Stimulated activated CD4-positive, alpha-beta T cell treated with anti-CD3 and anti-CD28 coated beads, Interleukin-4, amount 100 ng/mL, for 24 hours (primary cell): Measurements from ENCODE around the gene SLC7A5.

ENCODE experiments used
- DNase-seq: peaks from one replicate; pipeline ENCODE4 v3.0.0-alpha.2; 2020

SLC7A5 gene

DNA sequence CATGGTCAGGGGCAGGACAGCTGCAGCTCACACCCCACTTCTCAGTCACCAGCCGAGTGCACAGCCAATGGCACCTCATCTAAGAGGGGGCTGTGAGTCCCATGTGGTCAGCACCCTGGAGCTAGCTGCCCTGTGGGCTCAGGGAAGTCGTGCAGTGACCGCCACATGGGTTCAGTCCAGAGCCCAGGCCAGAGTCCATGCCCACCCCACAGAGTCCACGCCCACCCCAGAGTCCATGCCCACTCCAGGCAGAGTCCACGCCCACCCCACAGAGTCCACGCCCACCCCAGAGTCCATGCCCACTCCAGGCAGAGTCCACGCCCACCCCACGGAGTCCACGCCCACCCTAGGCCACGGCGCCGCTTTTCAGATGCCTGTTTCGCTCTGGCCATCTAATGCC lies 24.1 kb downstream of the SLC7A5 start:
- no peak for DNase-seq

DNA sequence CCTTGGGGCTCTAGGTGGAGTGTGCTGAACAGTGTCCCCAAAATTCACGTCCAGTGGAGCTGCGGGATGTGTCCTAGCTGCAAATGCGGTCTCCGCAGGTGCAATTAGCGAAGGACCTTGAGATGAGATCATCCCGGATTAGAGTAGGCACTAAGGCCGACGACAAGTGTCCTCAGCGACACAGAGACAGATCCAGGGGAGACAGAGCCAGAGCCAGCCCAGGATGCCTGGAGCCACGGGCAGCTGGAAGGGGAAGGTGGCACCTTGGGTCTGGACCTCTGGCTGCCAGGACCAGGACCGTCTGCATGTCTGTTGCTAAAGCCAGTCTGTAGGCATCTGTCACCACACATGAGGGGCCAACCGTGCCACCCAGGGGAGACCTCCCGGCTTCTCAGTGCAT lies 24.5 kb downstream of the SLC7A5 start:
- no peak for DNase-seq

DNA sequence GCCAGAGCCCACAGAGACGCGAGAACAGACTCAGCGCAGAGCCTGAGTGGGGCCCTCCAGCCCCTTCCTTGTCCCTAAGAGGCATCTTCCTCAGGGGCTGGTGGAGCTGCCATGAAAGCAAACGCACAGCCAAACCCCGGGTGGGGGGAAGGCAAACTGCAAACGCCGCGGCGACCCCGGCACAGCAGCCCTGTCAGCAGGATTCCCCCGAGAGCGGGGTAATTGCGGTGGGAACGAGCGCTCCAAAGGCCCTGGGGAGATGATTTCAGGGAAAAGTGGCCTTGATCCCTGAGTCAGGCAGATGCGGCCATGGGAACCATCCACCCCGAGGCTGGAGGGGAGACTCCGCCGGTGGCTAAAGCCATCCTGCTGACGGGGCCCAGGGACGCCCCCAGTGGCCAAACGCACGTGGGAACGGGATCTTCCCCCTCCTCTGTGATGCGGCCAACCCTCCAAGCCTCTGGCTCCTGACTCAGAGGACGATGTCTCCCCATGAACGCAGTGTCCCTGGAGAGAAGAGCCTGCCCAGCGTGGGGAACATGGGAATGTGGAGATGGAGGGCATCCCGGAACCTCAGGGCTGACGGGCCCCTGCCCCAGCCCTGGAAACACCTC lies 25.1 kb downstream of the SLC7A5 start:
- no peak for DNase-seq

DNA sequence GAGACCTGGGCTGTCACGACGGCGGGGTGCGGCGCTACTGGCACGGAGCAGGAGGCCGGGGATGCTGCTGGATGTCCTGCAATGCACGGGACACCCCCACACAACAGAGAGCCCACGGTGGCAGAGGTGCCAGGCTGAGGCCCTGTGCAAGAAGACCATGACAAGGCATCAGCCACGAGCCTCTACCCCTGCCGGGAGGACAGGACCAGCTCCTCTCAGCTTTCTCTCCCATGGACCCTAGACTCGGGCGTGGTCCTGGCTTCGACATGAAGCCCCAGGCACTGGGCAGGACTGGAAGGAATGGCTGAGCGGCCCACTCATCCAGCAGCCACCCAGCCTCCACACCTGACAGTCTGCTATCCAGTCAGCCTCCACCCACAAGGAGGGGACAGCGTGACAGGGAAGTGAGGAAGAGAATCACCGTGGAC lies 25.6 kb downstream of the SLC7A5 start:
- DNase-seq, result no peak

DNA sequence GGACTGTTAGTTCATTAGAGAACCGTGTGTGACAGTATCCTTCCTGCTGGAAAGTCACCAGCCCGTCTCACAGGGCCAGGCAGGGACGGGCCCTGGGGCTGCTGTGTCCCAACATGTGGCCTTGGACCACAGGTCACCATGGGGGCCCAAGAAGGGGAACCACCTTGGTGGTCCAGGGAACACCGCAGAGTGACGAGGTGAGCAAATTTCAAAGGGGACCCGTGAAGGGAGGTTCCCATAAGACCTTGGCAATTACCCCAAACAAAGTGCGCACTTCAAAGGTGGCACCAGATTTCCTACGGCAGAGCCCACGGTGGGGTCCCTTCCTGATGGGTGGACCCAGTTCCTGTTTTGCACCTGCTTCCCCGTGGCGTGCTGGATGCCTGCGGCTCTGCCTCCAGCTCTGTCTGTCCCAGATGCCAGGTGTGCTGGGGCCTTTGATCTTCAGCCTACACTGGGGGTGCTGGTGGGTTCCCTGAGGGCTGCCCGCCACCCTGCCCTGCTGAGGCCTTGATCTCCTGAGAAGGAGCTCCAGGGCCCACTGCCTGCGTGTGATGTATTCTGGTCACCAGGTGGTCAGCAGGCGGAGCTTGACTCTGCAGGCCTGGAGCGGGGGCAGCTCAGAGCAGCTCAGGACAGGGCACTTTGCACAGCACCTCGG lies 27.0 kb downstream of the SLC7A5 start:
- DNase-seq, result no peak

DNA sequence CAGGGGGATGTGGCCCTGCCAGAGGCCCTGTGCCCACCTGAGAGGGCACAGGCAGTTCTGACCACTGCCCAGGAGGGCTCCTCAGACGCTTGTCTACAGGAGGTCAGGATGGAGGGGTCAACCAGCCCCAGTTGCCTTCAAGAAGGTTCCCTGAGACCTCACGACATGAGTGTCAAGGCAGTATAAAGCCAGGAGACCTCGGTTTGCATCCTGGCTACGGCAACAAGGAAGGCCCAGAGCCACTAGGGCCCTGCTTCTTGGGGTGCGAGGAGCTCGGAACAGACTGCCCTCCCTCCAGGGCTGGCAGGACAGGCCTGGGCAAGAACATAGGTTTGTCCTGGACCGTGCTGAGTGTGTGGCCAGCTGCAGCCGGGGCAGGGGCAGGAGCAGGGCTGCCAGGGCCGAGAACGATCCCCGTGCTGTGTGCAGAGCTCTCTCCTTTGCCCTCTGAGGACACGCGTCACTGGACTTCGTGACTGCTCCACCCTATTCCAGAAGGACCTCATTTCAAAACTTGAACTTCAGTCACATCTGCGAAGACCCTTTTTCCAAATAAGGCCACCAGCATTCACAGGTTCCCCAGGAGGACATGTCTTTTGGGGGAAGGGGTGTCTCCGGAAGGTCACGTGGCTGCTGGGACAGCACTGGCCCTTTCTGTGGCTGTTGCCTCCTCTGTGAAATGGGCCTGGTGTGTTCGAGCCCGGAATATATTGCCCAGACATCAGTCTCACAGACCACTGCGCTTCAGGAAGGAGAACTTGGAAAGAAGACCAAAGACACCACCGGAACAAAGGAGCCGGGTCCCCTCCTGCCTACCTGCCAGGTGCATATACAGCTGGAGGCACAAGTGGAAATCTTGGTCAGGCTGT lies 27.7 kb downstream of the SLC7A5 start:
- DNase-seq, result no peak

DNA sequence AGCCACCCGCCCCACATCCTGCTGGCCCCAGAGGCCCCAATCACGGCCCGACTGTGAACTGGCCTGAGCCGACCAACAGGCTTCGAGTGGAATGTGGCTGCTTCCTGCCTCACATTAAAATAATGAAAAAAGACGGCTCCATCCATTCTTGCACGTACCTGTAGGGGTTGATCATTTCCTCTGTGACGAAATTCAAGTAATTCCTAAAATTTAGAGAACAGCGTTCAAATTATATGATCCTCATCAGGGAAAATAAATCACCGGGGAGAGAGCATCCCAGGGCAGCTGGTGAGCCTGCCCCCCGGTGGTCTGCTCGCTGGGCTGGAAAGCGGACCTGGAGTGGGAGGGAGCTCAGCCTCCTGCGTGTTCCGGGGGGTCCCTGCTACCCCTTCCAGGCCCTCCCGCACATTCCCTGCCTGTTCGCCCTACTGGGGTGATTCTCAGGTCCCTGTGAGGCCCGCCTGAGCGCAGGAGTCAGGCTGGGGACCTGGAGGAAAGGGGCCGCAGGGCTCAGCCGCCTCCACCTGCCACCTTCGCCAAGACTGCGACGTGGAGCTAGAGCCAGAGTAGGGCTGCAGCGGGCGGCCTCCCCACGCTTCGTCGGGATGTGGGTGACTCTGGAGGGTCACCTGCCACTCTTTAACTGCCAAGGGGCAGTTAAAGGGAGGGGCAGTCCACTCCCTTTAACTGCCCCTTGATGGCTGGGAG lies 28.9 kb downstream of the SLC7A5 start:
- no peak for DNase-seq

DNA sequence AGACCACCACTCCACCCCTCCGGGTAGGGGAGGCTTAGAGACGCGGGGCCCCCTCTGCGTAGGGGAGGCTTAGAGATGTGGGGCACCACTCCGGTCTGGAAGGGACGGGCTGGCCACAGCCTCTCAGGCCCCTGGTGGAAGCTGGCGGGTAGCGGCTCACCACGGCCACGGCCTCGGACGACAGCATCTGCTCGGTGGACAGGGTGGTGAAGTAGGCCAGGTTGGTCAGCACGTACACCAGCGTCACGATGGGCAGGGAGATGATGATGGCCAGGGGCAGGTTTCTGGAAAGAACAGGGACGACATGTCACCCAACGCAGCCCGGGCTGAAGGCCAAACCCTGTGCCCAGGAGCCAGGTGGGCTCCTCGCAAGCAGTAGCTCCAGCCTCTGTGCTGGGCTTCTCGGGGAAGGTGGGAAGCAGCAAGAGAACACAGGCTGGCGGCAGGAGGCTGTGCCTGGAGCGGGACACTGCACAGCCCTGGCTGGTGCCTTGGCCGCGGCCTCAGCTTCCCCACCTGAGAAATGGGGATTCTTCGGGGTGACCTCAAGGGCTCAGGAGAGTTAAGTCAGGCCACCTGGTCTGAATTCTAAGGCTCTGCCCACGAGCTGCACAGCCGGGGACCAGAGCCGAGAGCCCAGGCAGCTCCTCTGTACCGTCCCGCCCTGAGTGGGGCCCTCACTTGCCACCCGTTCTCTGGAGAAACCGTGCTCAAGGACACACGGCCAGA lies 29.6 kb downstream of the SLC7A5 start:
- DNase-seq, result no peak

DNA sequence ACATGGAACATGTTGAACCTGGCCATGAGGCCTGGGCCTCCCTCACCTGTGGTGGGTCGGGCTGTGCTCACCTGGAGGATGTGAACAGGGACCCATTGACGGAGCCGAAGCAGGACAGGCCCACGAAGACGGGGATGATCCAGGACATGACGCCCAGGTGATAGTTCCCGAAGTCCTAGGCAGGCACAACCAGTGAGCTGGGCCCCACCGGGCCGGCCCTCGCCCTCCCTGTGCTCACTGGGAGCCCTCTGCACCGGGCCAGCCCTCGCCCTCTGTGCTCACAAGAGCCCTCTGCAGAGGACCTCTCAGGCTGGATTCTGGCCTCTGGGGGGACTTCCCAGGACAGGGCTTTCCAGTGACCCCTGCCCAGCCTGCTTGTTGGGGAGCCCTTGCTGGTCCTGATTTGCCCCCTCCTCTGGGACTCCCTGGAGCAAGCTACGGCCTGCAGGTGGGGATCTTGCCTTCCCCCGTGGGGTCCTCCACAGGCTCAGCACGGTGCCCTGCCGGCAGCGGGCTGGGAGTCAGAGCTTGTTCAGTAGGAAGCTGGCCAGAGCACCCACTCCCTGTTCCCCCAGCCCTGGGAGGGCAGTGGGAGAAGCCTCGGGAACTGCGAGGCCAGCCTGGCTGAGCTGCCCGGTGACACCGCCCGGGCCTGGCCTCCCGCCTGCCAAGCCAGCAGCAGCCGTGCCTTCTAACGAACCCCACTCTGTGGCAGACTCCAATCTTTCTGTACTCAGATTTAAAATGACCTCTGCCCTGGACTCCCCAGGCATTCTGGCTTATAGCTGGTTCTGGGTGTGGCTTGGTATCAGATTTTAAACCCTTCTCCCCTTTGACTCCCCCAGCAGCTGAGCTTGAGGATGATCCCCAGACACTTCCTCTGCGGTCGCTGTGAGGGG lies 30.4 kb downstream of the SLC7A5 start:
- DNase-seq, result no peak

DNA sequence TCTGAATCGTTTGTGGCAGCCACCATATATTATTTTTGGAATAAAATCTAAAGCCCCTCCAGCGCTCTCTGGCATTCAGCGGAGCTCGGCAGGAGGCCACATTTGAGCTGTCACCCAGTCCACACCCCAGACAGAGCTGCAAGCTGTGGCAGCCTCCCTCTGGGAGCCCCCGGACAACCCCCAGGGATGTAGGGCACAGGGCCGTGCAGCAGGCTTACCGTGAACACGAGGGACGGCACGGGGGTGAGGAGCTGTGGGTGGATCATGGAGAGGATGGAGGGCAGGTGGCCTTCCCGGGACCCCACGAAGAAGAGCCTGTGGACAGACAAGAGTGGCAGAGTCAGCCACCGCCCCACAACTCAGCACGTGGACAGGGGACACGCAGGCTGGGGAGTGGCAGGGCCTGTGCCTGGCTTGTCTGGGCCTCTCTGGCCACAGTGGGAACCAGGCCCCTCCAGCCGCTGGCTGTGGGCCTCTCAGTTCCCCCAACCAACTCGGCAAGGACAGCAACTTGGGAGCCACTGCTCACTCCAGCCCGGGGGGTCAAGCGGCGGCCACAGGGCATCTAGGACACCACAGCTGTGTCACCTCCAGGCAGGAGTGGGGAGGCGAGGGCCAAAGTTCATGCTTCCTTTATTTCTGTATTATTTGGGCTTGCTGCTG lies 31.5 kb downstream of the SLC7A5 start:
- no peak for DNase-seq

DNA sequence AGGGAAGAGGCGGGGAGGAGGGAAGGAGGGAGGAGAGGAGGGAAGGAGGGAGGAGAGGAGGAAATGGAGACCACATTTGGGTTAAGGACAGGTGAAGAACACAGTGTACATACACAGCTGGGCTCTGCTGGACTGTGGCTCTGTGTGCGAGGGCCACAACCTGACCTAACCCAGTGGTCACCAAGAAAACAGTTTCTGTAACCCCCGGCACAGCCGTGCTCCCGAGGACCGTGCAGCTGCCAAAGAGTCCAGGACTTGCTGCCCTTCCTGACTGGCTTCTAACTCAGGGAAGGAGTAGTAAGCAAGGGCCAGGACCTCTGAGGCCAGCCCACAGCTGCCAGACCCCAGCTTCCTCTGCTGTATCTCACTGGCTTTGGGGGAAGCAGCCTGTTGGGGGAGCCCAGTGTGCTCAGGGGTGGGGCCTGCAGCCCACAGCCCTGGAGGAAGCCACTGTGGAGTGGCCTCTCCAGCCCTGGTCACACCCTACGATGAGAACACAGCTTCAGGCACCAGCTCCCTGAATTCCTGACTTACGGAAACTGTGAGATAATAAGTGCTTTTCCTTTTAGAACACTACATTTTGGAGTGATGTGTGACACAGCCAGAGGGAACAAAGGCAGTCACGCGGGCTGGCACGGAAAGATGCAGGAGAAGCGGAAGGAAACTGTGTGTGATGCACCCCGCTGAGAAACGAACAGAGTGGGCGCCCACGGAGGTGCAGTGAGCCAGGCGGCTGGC lies 32.3 kb downstream of the SLC7A5 start:
- no peak for DNase-seq

DNA sequence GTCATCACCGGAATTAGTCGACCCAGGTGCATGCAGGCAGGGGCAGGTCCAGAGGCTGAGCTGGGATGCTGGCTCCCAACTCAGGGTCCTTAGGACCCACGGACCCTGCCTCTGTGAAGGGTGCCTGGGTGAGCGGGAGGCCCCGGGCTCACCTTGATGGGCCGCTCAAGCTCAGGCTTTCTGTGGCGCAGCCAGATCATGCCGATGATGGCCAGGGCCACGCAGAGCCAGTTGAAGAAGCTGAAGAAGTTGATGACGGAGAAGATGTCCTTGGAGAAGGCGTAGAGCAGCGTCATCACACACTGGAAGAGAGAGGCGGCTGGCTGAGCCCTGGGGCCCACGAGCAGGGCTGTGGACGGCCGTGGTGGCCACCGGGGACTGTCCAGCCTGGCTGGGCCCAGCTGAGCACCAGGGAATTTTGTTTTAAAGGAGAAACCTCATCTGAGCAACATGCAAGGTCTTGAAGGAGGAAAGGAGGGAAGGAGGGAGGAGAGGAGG lies 32.9 kb downstream of the SLC7A5 start:
- DNase-seq, result no peak

DNA sequence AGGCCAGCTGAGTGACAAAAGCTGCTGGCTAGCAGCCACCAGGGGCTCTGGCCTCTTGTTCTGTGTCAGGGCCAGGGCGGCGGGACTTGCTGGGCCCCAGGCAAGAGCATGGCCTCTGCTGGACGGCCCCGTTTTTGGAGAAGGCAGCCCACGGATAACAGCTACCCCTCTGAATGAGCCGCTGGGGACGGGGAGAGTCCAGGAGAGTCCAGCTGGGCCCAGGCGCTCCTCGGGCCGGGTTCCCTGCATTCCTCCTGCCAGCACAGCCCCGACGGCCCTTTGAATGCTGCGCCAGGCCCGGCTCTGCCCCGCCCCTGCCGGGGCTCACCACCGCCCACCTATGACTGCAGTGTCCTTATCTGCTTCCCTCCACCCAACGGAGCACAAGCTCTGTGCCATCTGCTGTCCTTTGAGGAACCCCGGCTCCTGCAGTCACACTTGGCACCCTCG lies 33.4 kb downstream of the SLC7A5 start:
- no peak for DNase-seq

DNA sequence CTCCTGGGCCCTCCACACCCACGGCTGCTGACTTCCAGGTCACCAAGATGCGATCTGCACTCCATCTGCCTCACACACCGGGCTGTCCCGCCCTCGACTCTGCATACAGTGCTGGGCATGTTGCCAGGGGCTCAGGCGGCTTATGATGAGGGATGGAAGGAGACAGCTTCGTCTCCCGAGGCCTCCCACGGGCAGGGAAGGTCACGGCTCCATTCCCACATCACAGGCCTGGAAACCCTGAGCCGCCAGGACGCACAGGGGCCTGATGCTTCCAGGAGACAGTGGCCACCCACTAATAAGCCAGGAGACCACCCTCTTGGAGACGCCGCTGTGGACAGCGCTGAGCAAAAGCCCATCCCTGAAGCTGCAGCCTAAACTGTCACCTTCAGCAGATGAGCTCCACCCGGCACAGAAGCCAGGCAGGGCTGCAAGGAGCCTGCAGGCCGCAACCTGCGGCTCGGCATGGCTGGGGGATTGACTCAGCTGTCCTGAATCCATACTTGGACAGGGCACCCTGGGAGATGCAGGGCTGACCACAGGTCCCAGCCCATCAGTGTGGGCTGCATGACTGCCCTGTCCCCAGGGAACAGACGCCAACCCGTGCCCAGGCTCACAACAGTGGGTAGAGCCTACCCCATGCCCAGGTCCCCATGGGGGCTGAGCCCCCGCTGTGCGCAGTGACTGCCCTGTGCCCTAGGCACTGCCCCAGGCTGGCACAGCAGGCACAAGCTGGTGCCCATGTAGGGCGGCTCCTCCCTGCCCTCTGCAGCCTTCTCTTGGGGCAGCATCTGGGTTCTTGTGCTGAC lies 34.4 kb downstream of the SLC7A5 start:
- no peak for DNase-seq

DNA sequence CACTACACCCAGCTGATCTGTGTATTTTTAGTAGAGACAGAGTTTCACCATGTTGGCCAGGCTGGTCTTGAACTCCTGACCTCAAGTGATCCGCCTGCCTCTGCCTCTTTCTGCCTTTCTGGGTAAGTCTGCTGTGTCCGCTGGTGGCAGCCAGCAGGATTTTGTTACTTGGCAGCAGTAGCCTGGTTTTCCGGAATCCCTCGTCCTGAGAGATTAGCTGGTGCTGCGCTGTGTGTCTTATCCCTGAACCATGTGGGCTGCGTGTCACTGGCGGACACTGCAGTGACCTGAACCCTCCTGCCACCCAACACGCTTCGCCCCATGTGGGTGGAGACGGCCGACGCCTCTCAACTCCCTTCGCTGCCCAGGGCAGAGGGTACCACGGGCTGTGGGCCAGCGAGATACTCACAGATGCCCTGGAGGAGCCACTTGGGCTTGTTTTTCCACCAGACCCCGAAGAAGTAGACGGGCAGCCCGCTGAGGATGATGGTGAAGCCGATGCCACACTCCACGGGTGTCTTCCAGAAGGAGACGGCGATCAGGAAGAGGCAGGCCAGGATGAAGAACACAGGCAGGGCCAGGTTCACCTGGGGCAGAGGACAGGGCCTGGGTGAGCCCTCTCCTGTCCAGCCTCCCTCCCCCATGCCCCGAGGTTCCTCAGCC lies 35.2 kb downstream of the SLC7A5 start:
- no peak for DNase-seq

DNA sequence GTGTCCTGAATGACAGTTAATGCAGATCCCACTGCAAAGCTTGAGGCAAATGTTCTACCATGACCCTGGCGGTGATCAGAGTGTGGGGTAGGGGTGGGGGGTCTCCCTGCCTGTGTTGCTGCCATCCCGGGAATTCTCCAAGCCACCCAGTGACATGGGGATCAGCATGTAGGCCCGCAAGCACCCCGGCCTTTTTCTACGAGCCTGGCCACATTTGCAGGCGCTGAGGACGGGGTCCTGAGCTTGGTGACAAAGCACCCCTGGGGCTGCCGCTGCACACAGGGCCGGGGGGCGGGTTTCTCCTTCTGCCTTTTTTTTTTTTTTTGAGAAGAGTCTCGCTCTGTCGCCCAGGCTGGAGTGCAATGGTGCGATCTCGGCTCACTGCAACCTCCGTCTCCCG lies 35.8 kb downstream of the SLC7A5 start:
- DNase-seq, result no peak

DNA sequence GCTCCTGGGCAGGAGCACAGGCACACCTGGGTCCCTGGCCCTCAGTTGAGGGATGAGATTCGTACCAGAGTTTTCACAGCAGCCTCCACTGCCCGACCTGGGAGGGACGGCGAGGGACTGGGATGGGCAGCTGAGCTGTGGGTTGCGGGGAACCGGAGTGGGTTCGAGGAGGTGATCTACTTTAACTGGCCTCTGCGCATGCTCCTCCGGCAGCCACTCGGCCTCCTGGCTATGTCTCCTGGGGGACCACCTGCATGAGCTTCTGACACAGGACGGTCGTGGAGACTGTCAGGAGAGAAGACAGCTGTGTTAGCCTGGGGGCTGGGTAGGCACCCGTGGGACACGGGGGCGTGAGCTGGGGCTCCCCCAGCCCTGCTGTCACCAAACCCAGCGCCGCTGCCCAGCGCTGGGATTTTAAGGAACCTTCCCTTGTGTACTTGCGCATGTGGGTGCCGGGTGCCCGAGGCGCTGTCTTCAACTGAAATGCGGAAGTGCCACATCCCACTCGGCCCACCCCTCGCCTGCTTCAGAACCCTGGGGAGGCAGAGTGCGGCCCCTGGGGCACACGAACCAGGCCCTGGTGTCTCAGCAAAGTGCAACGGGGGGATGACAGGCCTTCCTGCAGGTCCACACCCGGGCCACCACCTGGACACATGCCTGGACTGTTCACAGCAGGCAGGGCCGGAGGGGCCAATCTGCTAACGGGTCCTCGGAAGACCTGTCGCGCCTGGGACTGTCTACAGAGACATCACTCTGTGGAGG lies 36.4 kb downstream of the SLC7A5 start:
- no peak for DNase-seq

DNA sequence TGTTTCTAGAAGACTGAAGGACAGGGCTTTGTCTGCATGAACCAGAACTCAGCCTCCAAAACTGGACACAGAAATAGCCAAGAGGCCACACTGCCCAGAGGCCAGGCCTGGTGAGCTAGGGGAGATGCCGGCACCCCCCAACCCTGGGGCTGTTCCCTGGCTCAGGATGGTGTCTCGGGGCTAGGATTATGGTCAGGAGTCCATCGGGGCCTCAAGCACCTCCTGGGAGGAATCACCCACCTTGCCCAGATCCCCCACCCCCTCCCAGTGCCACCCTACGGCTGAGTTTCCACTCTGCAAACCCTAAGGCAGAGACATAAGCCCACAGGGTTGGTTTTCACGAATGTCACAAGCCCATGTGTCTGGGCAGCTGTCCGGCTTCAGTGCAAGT lies 37.2 kb downstream of the SLC7A5 start:
- DNase-seq, result no peak
